Stimulated activated CD4-positive, alpha-beta T cell treated with anti-CD3 and anti-CD28 coated beads, TNF-alpha, amount 100 ng/mL, for 1 hour (primary cell): ENCODE results near the gene ORAI2.
A peak's percentile ranks its signal among the peaks of the same experiment; 100 is the strongest.
"Not testable (repeated sequence)": the region's sequence is repeated elsewhere in the genome, so short reads cannot be mapped to it uniquely, and the experiment has no call there.

Experiments used
- DNase-seq, 3 donors: peaks; one replicate each; pipeline ENCODE4 v3.0.0-alpha.2; 2020; ENCODE audit warnings: low read depth in 3 of 3, low spot score in 1 of 3

Gene ORAI2

GRCh38 chr7:102468478-102469350 is 35.3 kb downstream of the ORAI2 start:
- no peak for DNase-seq

GRCh38 chr7:102469351-102469971 is 36.1 kb downstream of the ORAI2 start:
- no peak for DNase-seq

- no peak for DNase-seq
Observed at GRCh38 chr7:102469972-102470825, 36.8 kb downstream of the ORAI2 start.

- no peak for DNase-seq
Observed at GRCh38 chr7:102471791-102472125, 38.4 kb downstream of the ORAI2 start.

GRCh38 chr7:102472126-102473041 is 39.0 kb downstream of the ORAI2 start:
- DNase-seq = no peak

GRCh38 chr7:102473271-102473991 is 40.1 kb downstream of the ORAI2 start:
- no peak for DNase-seq

- not testable (repeated sequence) for DNase-seq
Observed at GRCh38 chr7:102474116-102474515, 40.7 kb downstream of the ORAI2 start.

GRCh38 chr7:102474736-102475435 is 41.5 kb downstream of the ORAI2 start:
- not testable (repeated sequence) for DNase-seq

- peak; percentile 76 to 99 (median 85) for DNase-seq
Observed at GRCh38 chr7:102478314-102479208, 45.2 kb downstream of the ORAI2 start, which contains the start of gene POLR2J. POLR2J (minus strand) TSS chr7:102478922; CDS start chr7:102478860, 62 bp downstream.

- not testable (repeated sequence) for DNase-seq
Observed at GRCh38 chr7:102479209-102479584, 45.8 kb downstream of the ORAI2 start.

- DNase-seq = not testable (repeated sequence)
Observed at GRCh38 chr7:102479982-102480637, 46.7 kb downstream of the ORAI2 start.

GRCh38 chr7:102481962-102482361 is 48.6 kb downstream of the ORAI2 start:
- DNase-seq = not testable (repeated sequence)

- not testable (repeated sequence) for DNase-seq
Observed at GRCh38 chr7:102484317-102484716, 50.9 kb downstream of the ORAI2 start.

- DNase-seq = peak in 1 of 3 donors; percentile 47
Observed at GRCh38 chr7:102490529-102491075, 57.2 kb downstream of the ORAI2 start.

GRCh38 chr7:102493220-102493935 is 60.0 kb downstream of the ORAI2 start:
- DNase-seq = not testable (repeated sequence)

GRCh38 chr7:102494026-102494425 is 60.7 kb downstream of the ORAI2 start:
- not testable (repeated sequence) for DNase-seq
